Lower leg skin (tissue), 3 donors: ENCODE measurements around the gene TMEM233.

ENCODE experiments used
- POLR2A ChIP-seq, 2 donors: fragments of 450-650 bp; IDR thresholded peaks; one replicate each; pipeline ENCODE4 v1.6.1; 2016 to 2017; ENCODE audit warnings: antibody characterized with exemption in 2 of 2, mild to moderate bottlenecking in 1 of 2, moderate library complexity in 1 of 2
- TF ChIP-seq, protein P1 (sequence below), 3 donors: fragments of 450-650 bp; IDR thresholded peaks; one replicate each; pipeline ENCODE4 v1.5.1; 2016; ENCODE audit warnings: antibody characterized with exemption in 3 of 3, mild to moderate bottlenecking in 3 of 3, moderate library complexity in 2 of 3

GRCh38 chr12:119681111-119681510 is 87.5 kb downstream of the TMEM233 start:
- TF ChIP-seq, protein P1, sequence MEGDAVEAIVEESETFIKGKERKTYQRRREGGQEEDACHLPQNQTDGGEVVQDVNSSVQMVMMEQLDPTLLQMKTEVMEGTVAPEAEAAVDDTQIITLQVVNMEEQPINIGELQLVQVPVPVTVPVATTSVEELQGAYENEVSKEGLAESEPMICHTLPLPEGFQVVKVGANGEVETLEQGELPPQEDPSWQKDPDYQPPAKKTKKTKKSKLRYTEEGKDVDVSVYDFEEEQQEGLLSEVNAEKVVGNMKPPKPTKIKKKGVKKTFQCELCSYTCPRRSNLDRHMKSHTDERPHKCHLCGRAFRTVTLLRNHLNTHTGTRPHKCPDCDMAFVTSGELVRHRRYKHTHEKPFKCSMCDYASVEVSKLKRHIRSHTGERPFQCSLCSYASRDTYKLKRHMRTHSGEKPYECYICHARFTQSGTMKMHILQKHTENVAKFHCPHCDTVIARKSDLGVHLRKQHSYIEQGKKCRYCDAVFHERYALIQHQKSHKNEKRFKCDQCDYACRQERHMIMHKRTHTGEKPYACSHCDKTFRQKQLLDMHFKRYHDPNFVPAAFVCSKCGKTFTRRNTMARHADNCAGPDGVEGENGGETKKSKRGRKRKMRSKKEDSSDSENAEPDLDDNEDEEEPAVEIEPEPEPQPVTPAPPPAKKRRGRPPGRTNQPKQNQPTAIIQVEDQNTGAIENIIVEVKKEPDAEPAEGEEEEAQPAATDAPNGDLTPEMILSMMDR (IDR thresholded peaks at IDR 0.05) = no peak
- TF ChIP-seq POLR2A (IDR thresholded peaks at IDR 0.05) = no peak
